Measurements from ENCODE around the gene FMN2.

Gene FMN2

GRCh38 chr1:240074908-240075307, 16.8 kb upstream of the FMN2 start:
- Histone ChIP-seq H3K36me3 (no peaks in the 10 kb centered on the region), H3K9me3 (no peaks in the 10 kb centered on the region), H3K4me3 (ENCODE audit: low read depth in 1 of 2, low read length in 1 of 2) (no peak overlapping the region), H3K27me3 (no peaks in the 10 kb centered on the region), H3K27ac (no peak overlapping the region), H3K4me1 (ENCODE audit: control insufficient read depth in 1 of 2, insufficient read depth in 1 of 2, low read depth in 1 of 2, low read length in 1 of 2) (no peaks in the 10 kb centered on the region)
- no peak for TF ChIP-seq CTCF (IDR thresholded peaks at IDR 0.05)

- Histone ChIP-seq H3K4me3 (ENCODE audit: low read depth in 1 of 2, low read length in 1 of 2) (no peak overlapping the region), H3K36me3 (no peaks in the 10 kb centered on the region), H3K4me1 (ENCODE audit: control insufficient read depth in 1 of 2, insufficient read depth in 1 of 2, low read depth in 1 of 2, low read length in 1 of 2) (no peaks in the 10 kb centered on the region), H3K9me3 (no peaks in the 10 kb centered on the region), H3K27ac (no peak overlapping the region), H3K27me3 (peaks cover 24% of the 10 kb centered on the region)
- TF ChIP-seq CTCF (IDR thresholded peaks at IDR 0.05) = no peak
Measured at GRCh38 chr1:240084337-240084736, 7.3 kb upstream of the FMN2 start.

- no peaks in the 10 kb centered on the region for H3K4me1 ChIP-seq (ENCODE audit: control insufficient read depth in 1 of 2, insufficient read depth in 1 of 2, low read depth in 1 of 2, low read length in 1 of 2)
- TF ChIP-seq CTCF (IDR thresholded peaks at IDR 0.05) = no peak
- H3K27ac ChIP-seq = no peak overlapping the region
- no peaks in the 10 kb centered on the region for H3K36me3 ChIP-seq
- peaks cover 28% of the 10 kb centered on the region for H3K27me3 ChIP-seq
- no peak overlapping the region for H3K4me3 ChIP-seq (ENCODE audit: low read depth in 1 of 2, low read length in 1 of 2)
- no peaks in the 10 kb centered on the region for H3K9me3 ChIP-seq
Measured at GRCh38 chr1:240084749-240085148, 6.9 kb upstream of the FMN2 start.

GRCh38 chr1:240086726-240087125, 5.0 kb upstream of the FMN2 start:
- no peak for TF ChIP-seq CTCF (IDR thresholded peaks at IDR 0.05)
- Histone ChIP-seq H3K4me1 (ENCODE audit: control insufficient read depth in 1 of 2, insufficient read depth in 1 of 2, low read depth in 1 of 2, low read length in 1 of 2) (no peaks in the 10 kb centered on the region), H3K27me3 (peaks cover 48% of the 10 kb centered on the region), H3K4me3 (ENCODE audit: low read depth in 1 of 2, low read length in 1 of 2) (no peak overlapping the region), H3K9me3 (no peaks in the 10 kb centered on the region), H3K27ac (no peak overlapping the region), H3K36me3 (no peaks in the 10 kb centered on the region)

- H3K27ac ChIP-seq = no peak overlapping the region
- TF ChIP-seq CTCF (IDR thresholded peaks at IDR 0.05) = no peak
- H3K27me3 ChIP-seq = peaks cover 77% of the 10 kb centered on the region
- no peak overlapping the region for H3K4me3 ChIP-seq (ENCODE audit: low read depth in 1 of 2, low read length in 1 of 2)
- H3K9me3 ChIP-seq = no peaks in the 10 kb centered on the region
- H3K4me1 ChIP-seq (ENCODE audit: control insufficient read depth in 1 of 2, insufficient read depth in 1 of 2, low read depth in 1 of 2, low read length in 1 of 2) = no peaks in the 10 kb centered on the region
- H3K36me3 ChIP-seq = no peaks in the 10 kb centered on the region
Measured at GRCh38 chr1:240090014-240090413, 1.7 kb upstream of the FMN2 start.
